Stimulated activated CD4-positive, alpha-beta T cell treated with anti-CD3 and anti-CD28 coated beads, Interleukin-4, amount 100 ng/mL, for 4 hours (primary cell): ENCODE results near the gene SLC16A2.
"Not testable (repeated sequence)": the region's sequence is repeated elsewhere in the genome, so short reads cannot be mapped to it uniquely, and the experiment has no call there.

Source experiments
- DNase-seq, 2 experiments: peaks; one replicate each; pipeline ENCODE4 v3.0.0-alpha.2; 2020

The SLC16A2 gene

GRCh38 chrX:74448669-74449068 lies 27.4 kb downstream of the SLC16A2 start:
- DNase-seq, result no peak

DNA sequence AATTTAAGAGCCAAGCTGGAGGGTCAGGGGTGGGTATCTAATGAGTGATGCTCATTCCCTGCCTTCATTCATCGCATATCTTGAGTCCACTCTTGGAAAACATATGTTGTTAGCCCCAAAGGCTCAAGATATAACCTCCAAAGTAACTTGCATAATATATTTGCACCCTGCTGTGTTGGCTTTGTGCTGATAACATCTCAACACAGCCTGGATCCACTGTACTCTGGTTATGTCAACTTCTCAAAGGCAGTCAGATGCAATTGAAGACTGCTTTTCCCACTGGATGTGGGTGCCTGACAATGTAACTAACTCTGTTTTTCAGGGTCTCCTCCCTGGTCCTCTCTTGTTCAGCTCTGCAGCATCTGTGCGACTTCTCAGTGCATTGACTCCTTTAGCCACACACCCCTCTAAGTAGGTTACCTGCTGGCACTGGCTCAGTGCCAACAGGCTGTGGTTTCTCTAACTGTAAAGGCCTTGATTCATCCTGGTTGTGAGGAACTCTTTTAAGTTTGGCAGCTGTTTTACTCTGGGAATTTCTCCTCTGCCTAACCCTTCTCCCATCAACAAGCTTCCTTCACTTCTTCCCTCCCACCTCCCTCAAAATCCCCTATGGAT lies 28.1 kb downstream of the SLC16A2 start:
- DNase-seq, result peak; percentile 2 to 16

DNA sequence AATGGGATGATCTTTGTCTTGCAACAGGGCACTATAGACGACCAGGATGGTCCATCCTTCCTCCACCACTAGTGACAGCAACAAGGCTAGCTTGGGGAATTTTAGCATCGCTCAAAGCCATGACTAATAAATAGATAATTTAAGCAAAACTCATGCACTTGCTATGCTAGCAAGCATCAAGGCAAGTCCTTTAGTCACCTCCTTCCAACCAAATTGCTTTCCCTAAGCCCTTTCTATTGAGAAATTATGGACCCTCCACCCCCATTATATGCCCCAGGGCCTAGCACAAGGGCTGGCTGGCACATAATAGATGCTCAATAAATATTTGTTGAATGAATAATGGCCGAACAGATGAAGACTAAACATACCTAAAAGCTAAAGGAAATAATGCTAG lies 28.6 kb downstream of the SLC16A2 start:
- no peak for DNase-seq

GRCh38 chrX:74450803-74451449 lies 29.6 kb downstream of the SLC16A2 start:
- no peak for DNase-seq

- no peak for DNase-seq
These were observed 30.3 kb downstream of the SLC16A2 start for GRCh38 chrX:74451450-74452198.

DNA sequence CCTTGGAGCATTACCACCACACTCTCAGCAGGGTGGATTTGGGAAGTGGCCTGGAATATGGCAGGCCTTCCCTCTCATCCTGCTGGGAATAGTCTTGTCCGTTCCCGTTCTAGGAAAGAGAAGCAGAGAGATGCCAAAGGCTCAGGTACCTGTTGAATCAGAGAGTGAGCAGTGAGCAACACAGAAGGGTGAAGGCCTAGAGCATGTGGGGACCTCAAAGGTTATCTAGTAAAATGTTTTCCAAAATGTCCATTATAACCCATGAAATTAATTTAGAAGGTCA lies 30.8 kb downstream of the SLC16A2 start:
- DNase-seq, result no peak

DNA sequence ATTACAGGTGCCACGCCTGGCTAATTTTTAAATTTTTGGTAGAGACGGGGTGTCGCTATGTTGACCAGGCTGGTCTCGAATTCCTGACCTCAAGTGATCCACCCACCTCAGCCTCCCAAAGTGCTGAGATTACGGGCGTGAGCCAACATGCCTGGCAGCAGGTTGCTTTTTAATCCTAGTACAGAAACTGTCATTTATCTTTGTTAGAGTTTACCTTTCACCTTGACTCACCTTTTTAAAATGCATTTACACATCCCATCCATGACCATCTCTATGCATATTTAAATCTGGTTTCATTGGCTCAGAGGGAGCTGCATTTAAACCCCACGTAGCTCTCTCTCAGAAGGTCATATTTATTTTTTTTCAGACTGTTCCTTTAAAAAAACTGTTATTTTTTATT lies 31.9 kb downstream of the SLC16A2 start:
- DNase-seq, result no peak

DNA sequence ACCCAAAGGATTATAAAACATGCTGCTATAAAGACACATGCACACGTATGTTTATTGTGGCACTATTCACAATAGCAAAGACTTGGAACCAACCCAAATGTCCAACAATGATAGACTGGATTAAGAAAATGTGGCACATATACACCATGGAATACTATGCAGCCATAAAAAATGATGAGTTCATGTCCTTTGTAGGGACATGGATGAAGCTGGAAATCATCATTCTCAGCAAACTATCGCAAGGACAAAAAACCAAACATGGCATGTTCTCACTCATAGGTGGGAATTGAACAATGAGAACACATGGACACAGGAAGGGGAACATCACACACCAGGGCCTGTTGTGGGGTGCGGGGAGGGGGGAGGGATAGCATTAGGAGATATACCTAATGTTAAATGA lies 32.9 kb downstream of the SLC16A2 start:
- not testable (repeated sequence) for DNase-seq

DNA sequence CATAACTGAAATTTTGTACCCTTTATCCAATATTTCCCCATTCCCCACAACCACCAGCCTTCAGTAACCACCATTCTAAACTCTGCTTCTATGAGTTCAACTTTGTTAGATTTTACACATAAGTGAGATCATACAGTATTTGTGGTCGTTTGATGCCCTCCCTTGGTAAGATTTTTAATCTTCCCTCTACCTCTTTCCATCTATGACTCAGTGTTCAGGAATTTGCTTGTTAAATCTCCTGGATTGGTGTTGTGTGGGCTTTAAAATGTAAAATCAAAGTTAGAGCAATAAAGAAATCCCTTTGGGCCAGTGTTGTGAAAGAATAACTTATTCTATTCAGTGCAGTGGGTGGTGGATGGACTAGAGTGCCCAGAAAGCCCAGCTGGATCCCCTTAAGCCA lies 37.4 kb downstream of the SLC16A2 start:
- DNase-seq, result no peak

- DNase-seq, result no peak
These were observed 40.1 kb downstream of the SLC16A2 start for GRCh38 chrX:74461384-74461783.

- no peak for DNase-seq
These were observed 43.4 kb downstream of the SLC16A2 start for GRCh38 chrX:74464722-74465121.

DNA sequence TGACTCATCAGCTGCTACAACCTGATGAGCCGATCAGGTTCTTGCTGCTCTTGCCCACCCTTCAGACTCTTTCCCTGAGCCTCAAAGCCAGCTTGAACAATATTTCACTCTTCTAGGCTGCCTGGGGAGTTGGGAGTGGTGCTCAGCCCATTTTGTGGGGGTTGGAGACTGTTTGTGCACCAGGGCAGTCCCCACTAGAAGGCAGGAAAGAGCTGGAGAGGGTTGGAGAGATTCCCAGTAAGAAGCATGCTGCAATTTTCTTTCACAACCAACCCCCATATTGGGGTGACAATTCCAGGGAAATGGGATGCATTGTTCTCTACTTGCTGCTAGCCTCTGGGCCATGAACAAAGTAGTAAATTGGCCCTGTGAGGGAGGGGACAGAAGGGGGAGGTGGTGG lies 44.1 kb downstream of the SLC16A2 start:
- no peak for DNase-seq

- DNase-seq, result no peak
These were observed 46.4 kb downstream of the SLC16A2 start for GRCh38 chrX:74467656-74468055.

GRCh38 chrX:74473116-74473515 lies 51.8 kb downstream of the SLC16A2 start:
- not testable (repeated sequence) for DNase-seq

DNA sequence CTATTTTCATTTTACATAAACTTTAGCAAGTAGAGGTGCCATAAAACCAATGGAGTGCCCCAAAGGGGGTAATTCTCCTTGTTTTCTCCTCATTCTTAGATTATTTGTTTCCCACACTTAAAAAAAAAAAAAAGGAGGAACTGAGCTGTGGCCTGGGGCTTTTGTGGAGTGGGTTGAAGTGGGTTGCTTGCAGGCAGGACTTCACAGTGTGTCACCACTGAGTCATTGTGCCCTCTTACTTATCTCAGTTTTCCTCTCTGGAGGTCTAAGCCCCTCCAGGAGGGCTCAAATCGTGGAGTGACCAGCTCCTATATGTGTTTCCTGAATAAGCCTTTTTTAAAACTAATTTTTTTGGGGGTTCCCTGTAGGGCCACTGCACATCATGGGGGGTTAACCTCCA lies 69.0 kb downstream of the SLC16A2 start:
- no peak for DNase-seq

GRCh38 chrX:74492720-74493201 lies 71.5 kb downstream of the SLC16A2 start:
- DNase-seq, result peak in 1 of 2 experiments; percentile 3

- DNase-seq, result no peak
These were observed 72.5 kb downstream of the SLC16A2 start for GRCh38 chrX:74493806-74494205.

DNA sequence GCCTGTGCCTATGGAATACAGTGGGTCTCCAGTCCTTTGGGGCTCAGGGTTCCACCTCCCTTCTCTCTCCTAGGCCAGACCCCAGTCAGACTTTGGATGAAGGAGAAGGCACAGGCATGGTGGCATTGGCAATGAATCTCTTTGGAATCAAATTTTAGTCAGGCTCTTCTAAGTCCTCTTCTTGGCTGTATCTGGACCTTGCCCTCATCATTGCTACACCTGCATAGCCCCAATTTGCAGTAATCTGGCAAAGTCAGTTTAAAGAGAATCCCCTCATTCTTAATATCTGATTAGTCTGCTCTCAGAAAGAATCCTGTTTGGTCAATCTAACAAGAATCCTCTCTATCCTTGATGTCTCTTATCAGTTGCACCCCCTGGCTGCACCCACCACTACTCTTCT lies 77.6 kb downstream of the SLC16A2 start:
- DNase-seq, result no peak

DNA sequence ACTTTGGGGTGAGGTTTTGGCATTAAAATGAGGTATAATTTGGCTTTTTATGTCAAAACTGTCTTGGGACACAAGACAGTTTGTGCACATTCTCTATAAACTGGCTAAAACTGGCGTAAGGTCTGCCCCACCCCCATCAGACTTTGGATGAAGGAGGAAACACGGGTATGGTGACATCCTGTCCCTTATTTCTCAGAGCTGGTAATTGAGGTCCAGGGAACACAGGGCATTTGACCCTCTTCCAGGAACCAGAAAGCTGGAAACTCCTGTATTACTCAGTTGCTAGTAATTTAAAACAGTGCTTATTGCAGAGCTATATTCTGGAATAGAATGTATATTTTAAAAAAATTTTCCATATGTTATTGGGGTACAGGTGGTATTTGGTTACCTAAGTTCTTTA lies 78.8 kb downstream of the SLC16A2 start:
- DNase-seq, result no peak

- DNase-seq, result no peak
These were observed 79.3 kb downstream of the SLC16A2 start for GRCh38 chrX:74500555-74500954.

- DNase-seq, result no peak
These were observed 84.1 kb downstream of the SLC16A2 start for GRCh38 chrX:74505437-74505836.

DNA sequence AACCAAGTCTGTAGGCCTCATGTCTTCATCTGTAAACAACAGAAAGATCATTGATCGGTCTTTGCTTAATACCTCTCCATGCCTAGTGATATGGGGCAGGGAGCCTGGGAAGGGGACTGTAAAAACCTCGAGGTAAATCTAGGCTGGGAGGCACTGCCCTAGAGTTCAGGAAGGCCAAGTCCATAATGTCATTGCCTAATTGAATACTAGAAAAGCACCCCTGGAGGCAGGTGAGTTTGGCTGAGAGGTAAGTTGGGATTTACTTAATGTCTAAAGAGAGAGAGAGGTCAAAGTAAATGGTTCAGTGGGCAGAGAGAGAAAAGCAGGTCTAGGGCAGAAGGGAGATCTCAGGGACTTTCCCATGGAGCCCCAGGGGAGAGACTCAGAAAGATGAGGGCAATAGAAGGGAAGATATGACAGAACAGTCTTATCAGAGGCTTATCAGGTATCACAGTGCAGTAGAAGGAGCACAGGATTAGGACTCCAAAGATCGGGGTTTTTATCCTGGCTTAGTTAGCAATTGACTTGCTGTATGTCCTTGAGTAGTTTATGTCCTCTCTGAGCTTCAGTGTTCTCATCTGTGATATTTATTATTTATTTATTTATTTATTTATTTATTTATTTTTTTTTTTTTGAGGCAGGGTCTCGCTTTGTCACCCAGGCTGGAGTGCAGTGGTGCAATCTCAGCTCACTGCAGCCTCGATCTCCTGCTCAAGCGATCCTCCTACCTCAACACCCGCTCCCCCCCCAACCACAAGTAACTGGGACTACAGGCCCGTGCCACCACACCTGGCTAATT lies 85.2 kb downstream of the SLC16A2 start:
- DNase-seq, result no peak

DNA sequence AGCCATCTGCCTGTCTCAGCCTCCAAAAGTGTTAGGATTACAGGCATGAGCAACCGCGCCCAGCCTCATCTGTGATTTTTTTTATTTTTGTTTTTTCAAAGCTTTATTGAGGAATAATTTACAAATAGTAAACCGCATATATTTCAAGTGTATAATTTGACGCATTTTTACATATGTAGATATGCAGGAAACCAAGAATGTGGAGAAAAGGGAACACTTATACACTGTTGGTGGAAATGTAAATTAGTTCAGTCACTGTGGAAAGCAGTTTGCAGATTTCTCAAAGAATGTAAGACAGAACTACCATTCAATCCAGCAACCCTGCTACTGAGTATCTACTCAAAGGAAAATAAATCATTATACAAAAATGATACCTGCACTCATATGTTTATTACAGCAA lies 85.9 kb downstream of the SLC16A2 start:
- no peak for DNase-seq

DNA sequence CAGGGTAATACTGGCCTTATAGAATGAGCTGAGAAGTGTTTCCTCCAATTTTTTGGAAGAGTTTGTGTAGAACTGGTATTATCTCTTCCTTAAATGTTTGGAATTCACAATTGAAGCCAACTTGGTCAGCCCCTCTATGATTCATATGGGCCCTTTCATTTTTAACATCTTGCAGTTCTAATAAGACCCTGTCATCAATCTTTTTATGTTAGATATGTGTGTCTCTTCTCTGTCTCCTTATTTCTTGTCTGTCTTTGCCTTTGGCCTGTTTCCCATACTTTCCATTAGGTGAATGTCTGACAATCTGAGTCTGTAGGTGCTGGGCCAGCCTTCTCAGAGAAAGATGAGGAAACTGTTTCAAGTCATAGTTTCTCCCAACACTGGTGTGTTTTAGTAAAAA lies 88.7 kb downstream of the SLC16A2 start:
- no peak for DNase-seq
